Breast epithelium (tissue), 4 donors: ENCODE data around the gene SH2D1A. TPM values are rescaled to one million over a fixed set of nuclear protein-coding genes. Genes with fewer than 3 reads are reported as not detected.
"Not testable (repeated sequence)": the region's sequence is repeated elsewhere in the genome, so short reads cannot be mapped to it uniquely, and the experiment has no call there.

Experiments
- DNase-seq, 2 donors: peaks; one replicate each; pipeline ENCODE4 v3.0.0-alpha.2; 2019; ENCODE audit warnings: low spot score in 2 of 2
- H3K27ac ChIP-seq, 2 donors: fragments of 200-600 bp; sonication (generic) in 1 of 2; one replicate each; pipeline ENCODE4 v1.5.1; 2016 to 2019; ENCODE audit warnings: mild to moderate bottlenecking in 1 of 2
- H3K27me3 ChIP-seq, 2 donors: fragments of 200-600 bp; sonication (generic) in 1 of 2; one replicate each; pipeline versions ENCODE4 v1.5.1 to v1.6.0; 2017 to 2019; ENCODE audit warnings: control low read depth in 1 of 2, mild to moderate bottlenecking in 1 of 2
- H3K36me3 ChIP-seq: fragments of 200-600 bp; one replicate; pipeline ENCODE4 v1.5.1; 2019
- H3K4me1 ChIP-seq, 2 donors: fragments of 200-600 bp; sonication (generic); one replicate each; pipeline ENCODE4 v1.5.1; 2016 to 2019; ENCODE audit warnings: control low read depth in 1 of 2
- H3K4me3 ChIP-seq, 3 donors: fragments of 200-600 bp; sonication (generic); 1 replicate in 2 of 3; 2 replicates in 1 of 3; pipeline ENCODE4 v1.5.1; 2016 to 2019; ENCODE audit warnings: mild to moderate bottlenecking in 3 of 3, moderate library complexity in 2 of 3
- H3K9me3 ChIP-seq, 2 donors: fragments of 200-600 bp; sonication (generic) in 1 of 2; one replicate each; pipeline ENCODE4 v1.5.1; 2016 to 2019; ENCODE audit warnings: control low read depth in 1 of 2
- POLR2A ChIP-seq: fragments of 450-650 bp; IDR thresholded peaks from one replicate; pipeline ENCODE4 v1.6.1; 2016; ENCODE audit warnings: antibody characterized with exemption, mild to moderate bottlenecking, moderate library complexity
- POLR2AphosphoS5 ChIP-seq, 3 donors: sonication (generic); formaldehyde crosslinking; IDR thresholded peaks; one replicate each; pipeline ENCODE4 v1.6.1; 2017; ENCODE audit warnings: antibody characterized with exemption in 3 of 3
- intact Hi-C: fragments of 100-400 bp; cut with DNase I; formaldehyde crosslinking; loops from one replicate; pipeline ENCODE4 v1.15.1; 2023; ENCODE audit warnings: low total_unique reads
- total RNA-seq, 3 donors: library from RNA; depleted of rRNA; stranded (reverse); fragments of >200 nt; gene quantifications; one replicate each; pipeline ENCODE4 v1.1.0, GENCODE V29; 2016
- TF ChIP-seq, protein P1 (sequence below), 3 donors: fragments of 450-650 bp; IDR thresholded peaks; one replicate each; pipeline ENCODE4 v1.5.1; 2016 to 2017; ENCODE audit warnings: antibody characterized with exemption in 3 of 3, mild to moderate bottlenecking in 3 of 3, moderate library complexity in 3 of 3

Gene SH2D1A
- total RNA-seq, 3 donors from 2014 or later, result 0.64 to 2.0 (median 0.88) TPM

DNA sequence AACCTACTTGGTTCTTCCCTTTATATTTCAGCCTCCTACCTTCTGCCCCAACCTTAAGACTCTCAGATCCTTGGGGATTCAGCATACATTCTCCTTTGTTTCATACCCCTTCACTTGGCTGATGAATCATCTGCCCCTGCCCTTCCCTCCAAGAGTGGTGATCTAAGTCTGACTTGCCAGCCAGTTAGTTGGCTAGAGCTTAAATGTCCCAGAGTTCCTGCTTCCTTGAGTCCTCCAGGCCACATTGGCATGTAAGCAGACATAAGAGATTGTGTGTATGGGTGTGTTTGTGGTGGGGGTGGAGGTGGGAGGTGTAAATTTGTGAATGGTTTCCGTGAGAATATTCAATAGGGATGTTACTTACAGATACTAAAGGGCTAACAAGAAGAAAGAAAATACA is 17.6 kb upstream of the SH2D1A start:
- no peak for DNase-seq
- H3K4me1 ChIP-seq, result no peaks in the 10 kb centered on the region
- H3K27me3 ChIP-seq, result peaks cover 0 to 9% of the 10 kb centered on the region in 2 donors
- H3K9me3 ChIP-seq, result peaks cover 0 to 5% of the 10 kb centered on the region in 2 donors
- no peak overlapping the region for H3K4me3 ChIP-seq
- H3K27ac ChIP-seq, result no peak overlapping the region
- TF ChIP-seq POLR2AphosphoS5 (IDR thresholded peaks at IDR 0.05) (no peak), POLR2A (no peak)
- TF ChIP-seq, protein P1, sequence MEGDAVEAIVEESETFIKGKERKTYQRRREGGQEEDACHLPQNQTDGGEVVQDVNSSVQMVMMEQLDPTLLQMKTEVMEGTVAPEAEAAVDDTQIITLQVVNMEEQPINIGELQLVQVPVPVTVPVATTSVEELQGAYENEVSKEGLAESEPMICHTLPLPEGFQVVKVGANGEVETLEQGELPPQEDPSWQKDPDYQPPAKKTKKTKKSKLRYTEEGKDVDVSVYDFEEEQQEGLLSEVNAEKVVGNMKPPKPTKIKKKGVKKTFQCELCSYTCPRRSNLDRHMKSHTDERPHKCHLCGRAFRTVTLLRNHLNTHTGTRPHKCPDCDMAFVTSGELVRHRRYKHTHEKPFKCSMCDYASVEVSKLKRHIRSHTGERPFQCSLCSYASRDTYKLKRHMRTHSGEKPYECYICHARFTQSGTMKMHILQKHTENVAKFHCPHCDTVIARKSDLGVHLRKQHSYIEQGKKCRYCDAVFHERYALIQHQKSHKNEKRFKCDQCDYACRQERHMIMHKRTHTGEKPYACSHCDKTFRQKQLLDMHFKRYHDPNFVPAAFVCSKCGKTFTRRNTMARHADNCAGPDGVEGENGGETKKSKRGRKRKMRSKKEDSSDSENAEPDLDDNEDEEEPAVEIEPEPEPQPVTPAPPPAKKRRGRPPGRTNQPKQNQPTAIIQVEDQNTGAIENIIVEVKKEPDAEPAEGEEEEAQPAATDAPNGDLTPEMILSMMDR (IDR thresholded peaks at IDR 0.05), result no peak
- intact Hi-C loops, result no loop called here
- no peaks in the 10 kb centered on the region for H3K36me3 ChIP-seq

DNA sequence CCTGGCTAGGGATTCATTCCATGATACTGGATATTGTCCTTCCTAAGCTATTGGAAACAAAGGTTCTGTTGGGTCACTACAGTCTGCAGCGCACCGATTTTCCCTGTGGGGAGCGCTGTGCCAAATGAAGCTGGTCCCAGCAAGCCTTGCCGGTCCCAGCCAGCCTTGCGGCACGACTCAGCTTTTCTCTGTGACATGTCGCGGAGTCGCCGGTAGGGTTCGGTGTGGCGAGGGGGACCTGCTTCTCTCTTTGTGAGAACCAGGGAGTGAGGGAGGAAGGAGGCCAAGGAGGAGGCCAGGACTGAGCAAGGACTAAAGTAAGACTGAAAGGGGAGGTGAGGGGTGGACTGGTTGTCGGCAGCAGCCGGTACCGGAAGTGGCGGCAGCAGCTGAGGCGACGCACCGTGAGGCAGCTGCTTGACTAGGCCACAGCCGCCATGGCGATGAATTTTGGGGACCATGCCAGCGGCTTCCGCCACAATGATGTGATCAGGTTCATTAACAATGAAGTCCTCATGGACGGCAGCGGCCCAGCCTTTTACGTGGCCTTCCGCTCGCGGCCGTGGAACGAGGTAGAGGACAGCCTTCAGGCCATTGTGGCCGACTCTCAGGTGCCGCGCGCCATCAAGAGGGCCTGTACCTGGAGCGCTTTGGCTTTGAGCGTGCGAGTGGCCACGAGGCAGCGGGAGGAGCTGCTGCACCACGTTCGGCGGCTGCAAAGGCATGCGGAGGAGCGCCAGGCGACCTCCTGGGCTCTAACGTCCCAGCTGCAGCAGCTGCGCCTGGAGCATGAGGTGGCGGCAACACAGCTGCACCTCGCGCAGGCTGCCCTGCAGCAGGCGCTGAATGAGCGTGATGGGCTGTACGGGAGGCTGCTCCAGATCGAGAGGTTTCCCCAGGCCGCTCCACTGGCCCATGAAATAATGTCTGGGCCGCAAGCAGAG is 13.6 kb upstream of the SH2D1A start, which contains the start of gene TEX13D:
TEX13D (plus strand) TSS at position 180 of the 944 bp plus-strand sequence; CDS start at position 438, 258 bp downstream.
- peaks cover 0 to 5% of the 10 kb centered on the region in 2 donors for H3K9me3 ChIP-seq
- TF ChIP-seq, protein P1 (IDR thresholded peaks at IDR 0.05), result no peak
- TF ChIP-seq POLR2AphosphoS5 (IDR thresholded peaks at IDR 0.05), result no peak
- no peak for TF ChIP-seq POLR2A
- no peaks in the 10 kb centered on the region for H3K36me3 ChIP-seq
- H3K27ac ChIP-seq, result no peak within 1 kb of the TSS
- intact Hi-C loops, result no loop called here
- no peak within 1 kb of the TSS for H3K4me3 ChIP-seq
- H3K27me3 ChIP-seq, result peaks cover 0 to 21% of the 10 kb centered on the region in 2 donors
- no peaks in the 10 kb centered on the region for H3K4me1 ChIP-seq
- no peak for DNase-seq

DNA sequence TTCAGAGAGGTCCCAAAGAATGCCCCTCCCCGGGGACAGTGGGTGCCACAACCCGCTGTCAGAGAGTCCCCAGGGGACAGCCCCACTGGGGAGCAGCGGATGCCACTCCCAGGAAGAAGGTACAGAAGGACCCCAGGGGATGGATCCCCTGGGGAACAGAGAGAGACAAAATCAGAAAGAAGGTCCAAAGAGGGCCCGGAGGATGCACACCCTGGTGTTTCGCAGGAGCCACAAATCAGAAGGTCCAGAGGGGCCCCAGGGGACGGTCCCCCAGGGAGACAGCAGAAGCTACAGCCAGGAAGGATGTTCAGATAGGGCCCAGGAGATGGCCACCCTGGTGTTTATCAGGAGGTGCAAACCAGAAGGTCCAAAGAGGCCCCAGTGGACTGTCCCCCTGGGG is 12.5 kb upstream of the SH2D1A start:
- DNase-seq, result no peak
- peaks cover 0 to 24% of the 10 kb centered on the region in 2 donors for H3K27me3 ChIP-seq
- no peaks in the 10 kb centered on the region for H3K36me3 ChIP-seq
- H3K4me1 ChIP-seq, result no peaks in the 10 kb centered on the region
- peaks cover 0 to 5% of the 10 kb centered on the region in 2 donors for H3K9me3 ChIP-seq
- intact Hi-C loops, result no loop called here
- H3K4me3 ChIP-seq, result no peak overlapping the region
- no peak for TF ChIP-seq POLR2AphosphoS5 (IDR thresholded peaks at IDR 0.05)
- TF ChIP-seq, protein P1 (IDR thresholded peaks at IDR 0.05), result no peak
- TF ChIP-seq POLR2A, result no peak
- H3K27ac ChIP-seq, result no peak overlapping the region

DNA sequence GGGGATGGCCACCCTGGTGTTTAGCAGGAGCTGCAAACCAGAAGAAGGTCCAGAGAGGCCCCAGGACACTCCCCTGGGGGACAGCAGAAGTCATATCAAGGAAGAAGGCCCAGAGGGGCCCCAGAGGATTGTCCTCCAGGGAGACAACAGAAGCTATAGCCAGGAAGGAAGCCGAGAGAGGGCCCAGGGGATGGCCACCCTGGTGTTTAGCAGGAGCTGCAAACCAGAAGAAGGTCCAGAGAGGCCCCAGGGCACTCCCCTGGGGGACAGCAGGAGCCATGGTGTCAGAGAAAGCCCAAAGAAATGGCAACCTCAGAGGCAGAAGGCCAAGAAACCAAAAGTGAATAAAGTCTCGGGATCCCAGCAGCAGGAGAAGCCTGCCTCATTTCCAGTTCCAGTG is 11.8 kb upstream of the SH2D1A start:
- H3K27me3 ChIP-seq, result peaks cover 0 to 23% of the 10 kb centered on the region in 2 donors
- H3K9me3 ChIP-seq, DNase-seq, H3K4me1 ChIP-seq, H3K4me3 ChIP-seq, H3K27ac ChIP-seq, H3K36me3 ChIP-seq, intact Hi-C loops: not testable (repeated sequence)

DNA sequence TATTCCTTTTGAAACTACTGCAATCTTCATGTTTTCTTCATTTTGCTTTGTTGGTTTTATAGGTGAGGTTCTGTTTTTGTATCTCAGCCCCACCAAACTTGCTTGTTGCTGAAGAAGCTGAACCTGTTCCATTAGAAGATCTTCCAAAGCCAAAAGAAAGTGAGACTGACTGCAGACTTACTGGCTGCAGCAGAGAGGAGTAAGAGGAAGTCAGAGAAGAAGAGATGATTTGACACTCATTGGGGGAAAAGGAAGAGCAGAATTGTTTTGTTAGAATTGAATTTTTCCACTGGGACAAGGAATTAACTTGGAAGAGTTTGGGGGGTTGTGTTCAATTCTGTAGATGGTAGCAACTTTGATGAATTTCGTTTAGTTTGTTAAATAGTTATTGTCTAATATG is 10.8 kb upstream of the SH2D1A start:
- intact Hi-C loops, result no loop called here
- H3K4me3 ChIP-seq, result no peak overlapping the region
- TF ChIP-seq, protein P1 (IDR thresholded peaks at IDR 0.05), result no peak
- TF ChIP-seq POLR2A, result no peak
- TF ChIP-seq POLR2AphosphoS5 (IDR thresholded peaks at IDR 0.05), result no peak
- peaks cover 0 to 20% of the 10 kb centered on the region in 2 donors for H3K27me3 ChIP-seq
- no peaks in the 10 kb centered on the region for H3K4me1 ChIP-seq
- DNase-seq, result no peak
- H3K36me3 ChIP-seq, result no peaks in the 10 kb centered on the region
- H3K9me3 ChIP-seq, result peaks cover 0 to 5% of the 10 kb centered on the region in 2 donors
- H3K27ac ChIP-seq, result no peak overlapping the region
